H9 (cell line): ENCODE results near the gene COG2. TPM values are rescaled to one million over a fixed set of nuclear protein-coding genes. Genes with fewer than 3 reads are reported as not detected.

ENCODE experiments used
- DNase-seq: peaks from one replicate; pipeline ENCODE4 v3.0.0-alpha.2; 2017
- H2AFZ ChIP-seq: one replicate; pipeline ENCODE4 v1.6.1; 2013; ENCODE audit warnings: mild to moderate bottlenecking, low read length, control low read depth, moderate library complexity
- H2AK5ac ChIP-seq: 2 replicates; pipeline ENCODE4 v1.6.1; 2013; ENCODE audit warnings: low read length, control low read depth, mixed read lengths; ENCODE audit not compliant: insufficient read length
- H2BK120ac ChIP-seq: one replicate; pipeline ENCODE4 v1.6.1; 2013; ENCODE audit warnings: low read depth, mild to moderate bottlenecking, low read length, control low read depth, inconsistent platforms; ENCODE audit not compliant: poor library complexity, severe bottlenecking
- H2BK12ac ChIP-seq: 2 replicates; pipeline ENCODE4 v1.6.1; 2013; ENCODE audit warnings: low read length, control low read depth, mixed read lengths, low read depth; ENCODE audit not compliant: insufficient read length
- H2BK15ac ChIP-seq: 2 replicates; pipeline ENCODE4 v1.6.1; 2013; ENCODE audit warnings: low read depth, low read length, control low read depth
- H2BK20ac ChIP-seq: one replicate; pipeline ENCODE4 v1.6.1; 2013; ENCODE audit warnings: low read depth, mild to moderate bottlenecking, low read length, control low read depth, inconsistent platforms; ENCODE audit not compliant: poor library complexity, severe bottlenecking
- H2BK5ac ChIP-seq: 2 replicates; pipeline ENCODE4 v1.6.1; 2013; ENCODE audit warnings: low read length, control low read depth, mixed read lengths; ENCODE audit not compliant: insufficient read length
- H3K14ac ChIP-seq: 2 replicates; pipeline ENCODE4 v1.6.1; 2013; ENCODE audit warnings: low read length, control low read depth; ENCODE audit not compliant: insufficient read depth
- H3K18ac ChIP-seq: 2 replicates; pipeline ENCODE4 v1.6.1; 2013; ENCODE audit warnings: low read depth, mild to moderate bottlenecking, mixed read lengths, low read length, control low read depth; ENCODE audit not compliant: insufficient read length
- H3K23ac ChIP-seq: 2 replicates; pipeline ENCODE4 v1.6.1; 2013; ENCODE audit warnings: low read length, control low read depth, mixed read lengths, low read depth; ENCODE audit not compliant: insufficient read length
- H3K23me2 ChIP-seq: 2 replicates; pipeline ENCODE4 v1.6.1; 2013; ENCODE audit warnings: low read depth, mild to moderate bottlenecking, mixed read lengths, low read length, control low read depth; ENCODE audit not compliant: insufficient read length, poor library complexity, severe bottlenecking
- H3K27ac ChIP-seq: 2 replicates; pipeline ENCODE4 v1.5.1; 2013; ENCODE audit warnings: low read length, control low read depth, mixed read lengths, low read depth; ENCODE audit not compliant: insufficient read length
- H3K27me3 ChIP-seq: 2 replicates; pipeline ENCODE4 v1.6.1; 2013; ENCODE audit warnings: low read length, control low read depth, inconsistent platforms; ENCODE audit not compliant: insufficient read depth
- H3K4ac ChIP-seq: 2 replicates; pipeline ENCODE4 v1.6.1; 2013; ENCODE audit warnings: low read depth, mild to moderate bottlenecking, control low read depth, inconsistent platforms, low read length, moderate library complexity
- H3K4me1 ChIP-seq: 2 replicates; pipeline ENCODE4 v1.6.1; 2013; ENCODE audit warnings: low read length, control low read depth, inconsistent platforms; ENCODE audit not compliant: insufficient read depth
- H3K4me2 ChIP-seq: 2 replicates; pipeline ENCODE4 v1.6.1; 2013; ENCODE audit warnings: low read length, control low read depth, mixed read lengths; ENCODE audit not compliant: insufficient read length, insufficient read depth
- H3K56ac ChIP-seq: 2 replicates; pipeline ENCODE4 v1.6.1; 2013; ENCODE audit warnings: low read depth, mild to moderate bottlenecking, mixed read lengths, low read length, control low read depth; ENCODE audit not compliant: insufficient read length
- H3K79me1 ChIP-seq: 2 replicates; pipeline ENCODE4 v1.6.1; 2013; ENCODE audit warnings: low read depth, mild to moderate bottlenecking, moderate library complexity, low read length, control low read depth, inconsistent platforms; ENCODE audit not compliant: insufficient read depth, poor library complexity, severe bottlenecking
- H3K79me2 ChIP-seq: 2 replicates; pipeline ENCODE4 v1.6.1; 2013; ENCODE audit warnings: low read length, control low read depth, inconsistent platforms; ENCODE audit not compliant: insufficient read depth
- H3K9ac ChIP-seq: 2 replicates; pipeline ENCODE4 v1.6.1; 2013; ENCODE audit warnings: low read length, control low read depth, mixed read lengths; ENCODE audit not compliant: insufficient read length; ENCODE audit errors: extremely low read depth
- H3K9me3 ChIP-seq: one replicate; pipeline ENCODE4 v1.6.1; 2013; ENCODE audit warnings: low read depth, low read length, inconsistent platforms; ENCODE audit not compliant: control insufficient read depth
- H3T11ph ChIP-seq: one replicate; pipeline ENCODE4 v1.6.1; 2013; ENCODE audit warnings: mild to moderate bottlenecking, low read length, control low read depth, inconsistent platforms
- H4K20me1 ChIP-seq: one replicate; pipeline ENCODE4 v1.6.1; 2013; ENCODE audit not compliant: control insufficient read depth, insufficient read length, insufficient read depth
- H4K5ac ChIP-seq: 2 replicates; pipeline ENCODE4 v1.6.1; 2013; ENCODE audit warnings: low read depth, mild to moderate bottlenecking, mixed read lengths, low read length, control low read depth; ENCODE audit not compliant: insufficient read length
- H4K8ac ChIP-seq: replicated peaks from 2 replicates; pipeline ENCODE4 v1.6.1; 2013; ENCODE audit warnings: low read length, control low read depth, mixed read lengths, low read depth; ENCODE audit not compliant: insufficient read length
- H4K91ac ChIP-seq: 2 replicates; pipeline ENCODE4 v1.6.1; 2013; ENCODE audit warnings: low read depth, mild to moderate bottlenecking, moderate library complexity, mixed read lengths, low read length, control low read depth; ENCODE audit not compliant: insufficient read length
- H3K27ac Mint-ChIP-seq, 3 experiments: 2 replicates in 2 of 3; 3 replicates in 1 of 3; pipeline ENCODE4 v1.8.0; 2020 to 2021; ENCODE audit warnings: mixed read lengths in 3 of 3, mild to moderate bottlenecking in 1 of 3, moderate library complexity in 1 of 3
- H3K27me3 Mint-ChIP-seq: 2 replicates; pipeline ENCODE4 v1.8.0; 2021; ENCODE audit warnings: low read depth, mild to moderate bottlenecking, moderate library complexity, mixed read lengths
- H3K36me3 Mint-ChIP-seq, 3 experiments: 2 replicates in 2 of 3; 3 replicates in 1 of 3; pipeline ENCODE4 v1.8.0; 2020 to 2021; ENCODE audit warnings: low read depth in 3 of 3, mixed read lengths in 3 of 3; ENCODE audit not compliant: insufficient read depth in 1 of 3
- H3K4me1 Mint-ChIP-seq, 2 experiments: 2 replicates each; pipeline ENCODE4 v1.8.0; 2020; ENCODE audit warnings: mixed read lengths in 2 of 2
- H3K4me3 Mint-ChIP-seq, 2 experiments: 2 replicates in 1 of 2; 3 replicates in 1 of 2; pipeline ENCODE4 v1.8.0; 2020 to 2021; ENCODE audit warnings: mild to moderate bottlenecking in 2 of 2, mixed read lengths in 2 of 2, moderate library complexity in 1 of 2
- H3K9me3 Mint-ChIP-seq, 2 experiments: 2 replicates in 1 of 2; 3 replicates in 1 of 2; pipeline ENCODE4 v1.8.0; 2020; ENCODE audit warnings: mild to moderate bottlenecking in 2 of 2, mixed read lengths in 2 of 2, moderate library complexity in 1 of 2
- WGBS: extraction: QIAGEN DNeasy Blood & Tissue Kit; methylation state at CpG from one replicate; pipeline ENCODE4 v1.1.7; 2013; ENCODE audit warnings: missing lambda C conversion rate, low lambda C conversion rate, mixed read lengths; ENCODE audit not compliant: insufficient read length; ENCODE audit errors: extremely low coverage; 5-methylcytosine and 5-hydroxymethylcytosine counted together
- total RNA-seq: library from RNA; stranded (reverse); gene quantifications from 2 replicates; pipeline ENCODE4 v1.2.1, GENCODE V29; 2021
- TF ChIP-seq, protein P1 (sequence below): fragments of 200-600 bp; sonication (generic); conservative IDR thresholded peaks from 3 replicates; pipeline ENCODE4 v1.8.0; 2021; ENCODE audit warnings: antibody characterized with exemption, mild to moderate bottlenecking

The COG2 gene
- total RNA-seq, 1 experiment from 2014 or later: 42.2 TPM

GRCh38 chr1:230641900-230642262, 400 bp upstream of the COG2 start:
- Mint-ChIP-seq H3K4me1 (peaks cover 22 to 34% of the 10 kb centered on the region in 2 experiments), H3K27ac (peak overlapping the region; percentile 29 to 91 (median 87); a peak in 5 of 7 replicates), H3K27me3 (peaks cover 13% of the 10 kb centered on the region), H3K4me3 (peak overlapping the region; percentile 88 to 94), H3K9me3 (no peaks in the 10 kb centered on the region; a peak in 1 of 5 replicates), H3K36me3 (peaks cover 0 to 3% (median 0%) of the 10 kb centered on the region in 3 experiments; a peak in 3 of 7 replicates)
- TF ChIP-seq, protein P1, sequence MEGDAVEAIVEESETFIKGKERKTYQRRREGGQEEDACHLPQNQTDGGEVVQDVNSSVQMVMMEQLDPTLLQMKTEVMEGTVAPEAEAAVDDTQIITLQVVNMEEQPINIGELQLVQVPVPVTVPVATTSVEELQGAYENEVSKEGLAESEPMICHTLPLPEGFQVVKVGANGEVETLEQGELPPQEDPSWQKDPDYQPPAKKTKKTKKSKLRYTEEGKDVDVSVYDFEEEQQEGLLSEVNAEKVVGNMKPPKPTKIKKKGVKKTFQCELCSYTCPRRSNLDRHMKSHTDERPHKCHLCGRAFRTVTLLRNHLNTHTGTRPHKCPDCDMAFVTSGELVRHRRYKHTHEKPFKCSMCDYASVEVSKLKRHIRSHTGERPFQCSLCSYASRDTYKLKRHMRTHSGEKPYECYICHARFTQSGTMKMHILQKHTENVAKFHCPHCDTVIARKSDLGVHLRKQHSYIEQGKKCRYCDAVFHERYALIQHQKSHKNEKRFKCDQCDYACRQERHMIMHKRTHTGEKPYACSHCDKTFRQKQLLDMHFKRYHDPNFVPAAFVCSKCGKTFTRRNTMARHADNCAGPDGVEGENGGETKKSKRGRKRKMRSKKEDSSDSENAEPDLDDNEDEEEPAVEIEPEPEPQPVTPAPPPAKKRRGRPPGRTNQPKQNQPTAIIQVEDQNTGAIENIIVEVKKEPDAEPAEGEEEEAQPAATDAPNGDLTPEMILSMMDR: no peak
- H2BK12ac ChIP-seq: no peak overlapping the region
- H4K91ac ChIP-seq: no peak overlapping the region
- no peak overlapping the region for H3T11ph ChIP-seq
- no peaks in the 10 kb centered on the region for H4K20me1 ChIP-seq
- H3K79me2 ChIP-seq: peaks cover 25% of the 10 kb centered on the region
- no peak overlapping the region for H3K23ac ChIP-seq
- H4K8ac ChIP-seq: no peak overlapping the region
- no peak overlapping the region for H2AK5ac ChIP-seq
- H3K9me3 ChIP-seq: no peaks in the 10 kb centered on the region
- peak overlapping the region; percentile 65 for H3K4me2 ChIP-seq
- no peak overlapping the region for H3K27ac ChIP-seq
- H2BK5ac ChIP-seq: no peak overlapping the region
- 0 out of 2 replicates have a peak overlapping the region, but pooled peaks have one; percentile 28 for H3K14ac ChIP-seq
- H3K18ac ChIP-seq: no peak overlapping the region
- H2AFZ ChIP-seq: peak overlapping the region; percentile 46
- H2BK120ac ChIP-seq: no peak overlapping the region
- no peaks in the 10 kb centered on the region for H3K4me1 ChIP-seq
- H2BK15ac ChIP-seq: no peak overlapping the region
- H3K23me2 ChIP-seq: peaks cover 5% of the 10 kb centered on the region
- no peak overlapping the region for H3K56ac ChIP-seq
- H2BK20ac ChIP-seq: no peak overlapping the region
- peaks cover 8% of the 10 kb centered on the region for H3K79me1 ChIP-seq
- peak overlapping the region; percentile 18 for H3K9ac ChIP-seq
- no peak overlapping the region for H4K5ac ChIP-seq
- no peak overlapping the region for H3K4ac ChIP-seq
- no peak for DNase-seq
- H3K27me3 ChIP-seq: no peaks in the 10 kb centered on the region
- WGBS: no CpG with 5 or more reads among the region's 18 CpGs
